GM15510 (cell line): ENCODE results near the gene PEMT.

ENCODE experiments used
- POLR2A ChIP-seq: IDR thresholded peaks from 3 replicates; pipeline ENCODE4 v1.6.1; 2011; ENCODE audit warnings: borderline replicate concordance; ENCODE audit not compliant: insufficient read length; ENCODE audit errors: extremely low read depth

The PEMT gene

DNA sequence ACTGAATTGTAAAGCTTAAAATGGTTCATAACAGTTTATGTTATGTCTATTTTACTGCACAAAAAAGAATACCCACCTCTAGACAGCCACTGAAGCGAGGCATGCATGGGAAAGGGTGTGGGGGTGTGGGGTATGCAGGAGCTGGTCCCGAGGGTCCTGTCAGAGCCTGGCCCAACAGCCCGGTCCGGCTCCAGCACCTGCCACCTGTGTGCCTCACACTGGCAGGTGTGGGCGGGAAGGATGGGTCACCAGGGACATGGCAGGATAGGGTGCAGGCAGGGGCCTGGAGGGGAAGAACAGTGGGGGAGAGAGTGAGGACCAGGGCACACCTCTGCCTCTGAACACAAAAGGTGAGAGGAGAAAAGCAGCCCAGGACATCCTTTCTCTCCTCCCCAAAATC, 72.6 kb downstream of the PEMT start:
- TF ChIP-seq POLR2A = no peak

DNA sequence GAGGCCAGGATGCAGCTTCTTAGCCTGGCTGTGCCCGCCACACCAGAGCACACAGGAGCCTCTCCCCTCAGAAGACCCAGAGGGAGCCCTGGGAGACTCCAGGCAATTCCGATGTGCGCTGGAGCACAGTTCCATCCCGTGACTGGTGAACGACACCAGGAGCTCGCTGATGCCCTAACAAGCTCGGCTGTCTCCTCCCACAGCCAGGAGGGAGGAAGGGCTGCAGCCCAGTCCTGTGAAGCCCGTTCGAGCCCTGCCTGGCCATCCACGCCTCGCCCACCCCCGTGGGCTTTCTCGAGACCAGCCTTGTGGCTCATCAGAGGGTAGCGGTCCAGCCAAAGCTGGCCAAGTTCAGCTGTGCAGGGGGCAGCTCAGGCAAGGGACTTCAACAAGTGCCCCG, 73.5 kb downstream of the PEMT start:
- no peak for TF ChIP-seq POLR2A

DNA sequence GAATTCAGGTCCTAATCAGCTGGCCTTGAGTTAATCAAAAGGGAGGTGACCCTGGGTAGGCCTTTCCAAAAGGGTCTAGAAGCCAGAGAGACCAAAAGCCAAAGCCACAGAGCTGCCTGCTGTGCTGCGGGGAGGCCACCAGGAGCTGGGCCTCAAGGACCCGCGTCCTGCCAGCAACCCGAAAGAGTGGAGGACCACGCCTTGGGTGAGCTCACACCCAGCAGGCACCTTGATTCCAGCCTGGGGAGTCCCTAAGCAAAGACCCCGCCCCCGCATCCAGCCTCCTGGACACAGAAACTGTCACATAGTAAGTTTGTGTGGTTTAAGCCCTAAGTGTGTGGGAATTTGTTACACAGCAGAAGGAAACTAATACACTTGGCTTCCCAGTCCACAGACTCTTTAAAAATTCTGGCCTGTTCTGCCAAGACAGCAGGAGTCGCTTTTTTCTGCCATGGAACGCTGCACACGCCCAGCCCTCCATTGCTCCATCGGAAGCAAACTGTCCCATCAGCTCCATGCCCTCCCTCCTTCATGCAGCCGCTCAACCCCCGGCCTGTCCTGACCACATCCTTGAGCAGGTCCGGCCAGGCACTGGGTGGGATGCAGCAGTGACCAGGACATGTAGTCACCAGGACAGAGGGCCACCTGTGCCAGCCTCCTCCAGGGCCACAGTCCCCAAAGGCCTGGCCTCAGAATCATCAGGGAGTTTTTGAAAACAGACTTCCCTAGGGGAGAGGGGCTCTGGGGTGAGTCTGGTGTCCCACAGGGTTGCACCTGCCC, 74.4 kb downstream of the PEMT start:
- TF ChIP-seq POLR2A = no peak

DNA sequence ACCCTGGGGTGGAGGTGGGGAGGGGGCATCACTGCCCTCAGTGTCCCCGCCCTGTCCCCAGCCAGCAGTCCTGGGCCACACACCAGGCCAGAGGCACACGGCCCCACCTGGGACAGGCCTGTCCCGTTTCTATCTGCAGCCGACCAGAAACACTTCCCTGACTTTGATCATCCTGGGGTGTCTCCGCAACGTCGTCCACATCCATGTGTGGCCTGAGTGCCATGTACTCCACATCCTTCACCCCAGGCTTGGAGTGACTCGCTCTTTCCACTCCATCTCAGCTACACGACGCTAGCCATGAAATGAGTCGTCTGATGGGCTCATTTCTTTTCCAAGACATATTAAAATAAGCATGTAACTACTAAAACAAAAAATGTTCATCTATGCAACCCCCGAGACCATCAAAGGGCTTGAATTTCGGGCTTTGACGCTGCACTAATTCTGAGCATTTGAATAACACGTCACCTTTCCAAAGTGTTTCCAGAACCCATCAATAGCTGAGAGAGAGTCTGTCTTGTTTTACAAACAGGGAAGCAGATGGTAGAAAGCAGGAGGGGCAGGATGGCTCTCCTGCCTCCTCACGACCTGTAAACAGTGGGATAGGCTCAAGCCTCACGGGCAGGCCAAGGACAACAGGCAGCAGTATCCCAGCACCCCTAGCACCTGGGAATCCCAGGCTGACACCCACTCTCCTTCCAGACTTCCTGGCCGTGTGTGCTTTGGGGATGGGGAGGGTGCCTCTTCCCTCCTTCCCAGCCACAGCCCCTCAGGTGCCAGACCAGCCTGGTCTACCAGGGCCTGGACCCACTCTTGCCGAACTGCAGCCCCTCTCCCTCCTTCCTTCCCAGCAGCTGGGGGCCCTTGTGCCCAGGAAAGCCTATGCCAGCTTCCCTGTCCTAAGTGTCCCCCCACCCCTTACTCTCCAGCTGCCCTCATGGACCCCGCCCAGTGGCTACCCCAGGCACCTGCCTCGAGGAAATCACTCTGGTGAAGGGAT, 75.3 kb downstream of the PEMT start:
- no peak for TF ChIP-seq POLR2A

DNA sequence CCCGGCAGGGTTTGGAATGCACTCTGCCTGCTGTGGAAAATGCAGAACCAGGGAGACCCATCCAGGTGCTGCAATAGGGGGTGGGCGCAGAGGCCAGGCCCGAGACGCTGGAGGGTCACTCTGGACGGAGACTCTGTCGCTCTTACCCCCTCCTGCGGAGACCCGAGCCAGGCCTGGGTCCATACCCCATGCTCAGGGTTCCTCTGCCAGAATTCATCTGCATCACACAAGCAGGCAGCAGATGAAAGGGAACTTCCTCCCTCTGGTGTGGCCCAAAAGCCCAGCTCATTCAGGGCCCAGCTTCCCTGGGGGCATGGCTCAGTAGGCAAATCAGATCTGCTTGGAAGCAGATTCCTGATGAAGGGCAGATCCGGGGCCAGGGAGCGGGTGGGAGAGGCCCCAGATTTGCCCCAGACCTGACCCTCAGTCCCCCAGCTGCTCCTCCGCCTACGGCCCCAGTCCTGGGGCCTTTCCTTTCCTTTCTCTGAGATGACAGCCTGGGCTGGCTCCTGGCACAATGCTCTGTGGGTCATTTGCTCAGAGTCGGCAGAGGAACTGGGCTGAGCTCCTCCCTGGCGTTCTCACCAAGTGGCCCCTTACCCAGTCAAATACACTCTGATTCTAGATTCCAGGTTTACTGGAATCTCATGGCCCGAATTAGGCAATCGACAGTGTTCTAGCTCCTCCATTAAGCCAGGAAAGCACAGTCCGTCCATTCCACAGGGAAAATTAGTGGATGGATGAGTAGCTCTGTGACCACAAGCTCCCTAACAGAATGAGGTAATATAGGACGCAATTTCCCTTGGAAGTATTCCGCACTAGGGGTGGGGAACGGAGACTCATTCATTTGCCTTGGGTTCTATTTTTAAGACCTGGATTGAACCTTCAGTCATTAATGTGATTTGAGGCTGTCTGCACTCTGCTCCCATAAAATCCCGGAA, 76.2 kb downstream of the PEMT start:
- TF ChIP-seq POLR2A = no peak

DNA sequence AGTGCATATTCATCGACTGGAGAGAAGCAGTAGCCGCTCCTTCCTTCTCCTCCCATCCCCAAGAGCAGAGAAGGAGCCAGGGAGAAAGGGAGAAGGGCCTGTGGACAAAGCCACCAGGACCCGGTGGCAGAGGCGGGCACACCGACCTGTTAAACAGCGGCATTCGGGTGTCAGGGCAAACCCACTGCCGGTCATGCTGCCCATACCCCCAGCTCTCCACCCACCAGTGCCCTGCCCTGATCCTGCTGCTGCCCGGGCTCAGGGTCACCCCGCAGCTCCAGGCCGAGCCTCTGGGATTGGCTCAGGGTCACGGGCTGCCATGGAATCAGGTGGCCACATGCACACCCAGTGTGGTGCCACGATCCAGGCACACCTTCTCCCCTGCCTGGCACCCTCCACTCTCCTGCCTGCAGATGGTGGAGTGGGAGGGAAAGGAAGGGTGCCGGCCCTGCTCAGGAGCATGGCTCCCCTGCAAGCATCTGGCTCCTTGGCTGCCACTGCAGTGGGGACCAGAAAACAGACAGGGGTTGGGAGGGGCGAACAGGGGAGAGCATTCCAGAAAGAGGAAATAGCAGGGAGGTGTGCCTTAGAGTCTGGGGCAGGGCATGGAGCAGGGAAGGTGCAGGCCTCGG, 77.0 kb downstream of the PEMT start:
- TF ChIP-seq POLR2A = no peak

DNA sequence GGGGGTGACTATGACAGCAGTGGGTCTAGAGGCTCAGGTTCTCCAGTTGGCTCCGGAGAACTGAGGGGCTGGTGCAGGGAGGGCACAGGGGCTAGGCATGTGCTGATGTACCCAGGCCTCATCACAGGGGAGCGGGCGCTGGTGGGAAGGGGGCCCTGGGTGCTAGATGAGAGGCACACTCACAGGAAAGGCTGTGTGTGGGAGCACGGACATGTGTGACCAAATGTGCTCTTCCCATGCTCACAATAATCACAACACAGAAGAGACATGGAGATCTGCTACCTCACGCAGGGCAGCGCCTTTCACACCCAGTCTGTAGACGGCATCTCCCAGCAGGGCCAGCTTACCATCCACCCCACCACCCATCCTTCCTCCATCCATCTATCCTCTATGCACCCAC, 77.9 kb downstream of the PEMT start:
- no peak for TF ChIP-seq POLR2A

DNA sequence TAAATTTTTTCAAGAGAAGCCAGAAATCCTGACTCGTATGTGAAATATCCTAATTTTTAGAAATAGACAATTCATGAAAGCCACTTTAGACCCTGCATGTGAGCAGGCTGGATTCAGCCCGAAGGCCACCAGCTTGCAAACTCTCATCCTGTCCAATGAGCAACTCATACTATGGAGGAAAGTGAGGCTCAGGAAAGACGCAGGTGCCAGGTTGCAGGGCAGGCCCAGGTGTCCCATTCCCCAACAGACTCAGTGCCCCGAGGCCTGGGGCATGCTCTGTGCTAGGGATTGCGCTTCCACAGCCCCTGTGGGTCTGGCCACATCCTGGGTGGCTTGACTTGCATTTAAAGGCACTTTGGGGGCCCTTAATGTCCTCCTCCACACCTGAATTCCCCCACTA, 78.6 kb downstream of the PEMT start:
- no peak for TF ChIP-seq POLR2A

DNA sequence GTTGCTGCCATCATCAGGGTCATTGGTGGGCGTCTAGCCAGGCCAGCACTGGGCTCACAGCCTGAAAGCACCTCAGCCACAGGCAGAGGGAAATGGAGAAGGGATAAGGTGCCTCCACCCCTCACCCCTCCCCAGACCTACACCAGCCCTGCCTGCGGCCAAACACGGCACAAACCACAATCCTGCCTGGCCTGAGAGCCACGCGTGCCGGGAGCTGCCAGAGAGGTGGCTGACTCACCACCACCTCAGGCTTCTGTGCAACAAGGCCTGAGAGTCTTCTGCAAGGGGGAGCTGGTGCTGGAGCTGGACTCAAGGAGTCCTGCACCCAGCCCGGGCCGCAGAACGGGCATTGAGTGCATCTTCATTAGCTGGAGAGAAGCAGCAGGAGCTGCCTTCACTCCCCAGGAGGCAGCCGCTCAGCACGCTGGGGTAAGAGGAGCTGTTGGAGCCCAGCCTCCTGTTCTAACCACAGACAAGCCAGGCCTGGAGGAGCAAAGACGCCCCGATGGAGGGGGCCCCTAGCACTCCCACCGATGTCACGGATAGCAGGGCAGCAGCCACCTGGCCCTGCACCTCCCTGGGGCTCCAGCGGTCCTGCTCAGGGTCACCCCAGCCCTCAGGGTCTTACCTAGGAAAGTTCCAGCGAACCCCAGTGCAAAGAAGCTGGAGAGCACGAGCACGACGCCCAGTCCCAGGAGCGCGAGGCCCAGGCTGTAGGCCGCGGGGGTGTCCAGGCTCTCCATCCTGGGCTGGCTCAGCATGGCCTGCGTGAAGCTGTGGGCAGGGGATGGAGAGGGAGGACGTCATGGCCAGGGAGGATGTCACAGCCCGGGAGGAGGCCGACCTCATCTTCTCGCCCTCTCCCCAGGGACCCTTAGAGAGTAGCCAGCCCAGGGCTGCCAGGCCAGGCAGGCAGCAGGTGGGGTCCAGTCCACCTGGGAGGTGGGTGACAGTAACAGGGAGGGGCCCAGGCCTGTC, 79.3 kb downstream of the PEMT start:
- no peak for TF ChIP-seq POLR2A

DNA sequence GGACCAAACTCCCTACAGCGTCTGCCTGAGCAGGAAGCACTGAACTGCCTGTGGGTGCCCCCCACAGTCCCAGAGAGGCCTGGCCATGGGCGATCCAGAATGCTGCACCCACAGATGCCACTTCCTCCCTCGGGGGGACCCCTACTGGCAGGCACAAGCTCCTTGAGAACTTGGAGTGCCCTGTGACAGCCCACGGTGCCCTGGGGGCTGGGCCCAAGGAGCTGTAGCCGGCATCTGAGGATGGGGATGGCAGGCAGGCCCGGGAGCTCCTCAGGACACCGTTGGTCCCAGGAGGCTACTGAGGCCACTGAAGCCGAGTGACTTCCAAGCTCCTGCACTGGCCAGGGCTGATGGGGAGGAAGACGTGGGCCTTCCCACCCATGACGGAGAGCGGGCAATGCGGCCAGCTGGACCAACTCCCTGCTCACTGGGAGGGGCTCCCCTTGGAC, 80.2 kb downstream of the PEMT start:
- TF ChIP-seq POLR2A = no peak

DNA sequence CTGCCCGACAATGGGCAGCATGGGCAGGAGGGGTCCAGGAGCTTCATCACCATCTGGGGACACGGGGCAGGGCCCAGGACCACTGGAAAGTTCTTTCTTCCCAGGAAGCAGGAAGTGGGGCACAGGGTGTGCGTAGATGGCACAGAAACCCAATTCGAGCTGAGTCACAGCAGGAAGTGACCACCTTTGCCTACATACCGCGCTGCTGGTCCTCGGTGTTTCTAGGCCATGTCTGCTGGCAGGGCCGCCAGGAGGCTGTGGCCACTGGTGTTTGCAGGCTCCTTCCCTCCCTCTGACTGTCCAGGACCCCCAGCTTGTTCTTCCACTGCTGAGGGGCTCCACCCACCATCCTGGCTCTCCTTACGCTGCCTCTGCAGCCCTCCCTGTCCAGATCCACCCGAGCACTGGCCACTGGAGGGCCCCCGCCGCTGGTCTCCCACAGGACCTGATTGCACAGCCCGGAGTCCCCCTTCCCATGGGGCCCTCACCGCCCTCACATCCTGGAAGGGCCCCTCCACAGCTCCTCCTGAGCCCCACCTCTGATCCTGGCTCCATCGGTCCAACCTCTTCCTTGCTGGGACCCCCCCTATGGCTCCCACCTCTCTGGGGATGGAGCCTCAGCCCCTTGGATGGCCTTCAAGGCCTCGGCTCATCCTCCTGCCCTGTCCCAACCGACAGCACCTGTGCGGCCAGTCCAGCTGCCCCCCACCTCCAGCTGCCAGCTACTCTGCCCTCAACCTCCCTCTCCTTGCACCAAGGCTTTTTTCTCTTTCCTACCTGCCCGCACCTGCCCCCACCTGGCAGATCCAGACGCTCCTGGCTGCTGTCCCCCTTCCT, 80.8 kb downstream of the PEMT start:
- no peak for TF ChIP-seq POLR2A
